B cell (primary cell): ENCODE measurements around the gene CALML4.

Experiments used
- EZH2 ChIP-seq: IDR thresholded peaks from 2 replicates; pipeline ENCODE4 v1.6.1; 2012; ENCODE audit warnings: borderline replicate concordance, low read depth, mild to moderate bottlenecking, moderate library complexity, low read length; ENCODE audit not compliant: insufficient read depth, poor library complexity, severe bottlenecking
- TF ChIP-seq, protein P1 (sequence below): fragments of 200-600 bp; IDR thresholded peaks from one replicate; pipeline ENCODE4 v1.8.0; 2022; ENCODE audit warnings: antibody characterized with exemption, mild to moderate bottlenecking

DNA sequence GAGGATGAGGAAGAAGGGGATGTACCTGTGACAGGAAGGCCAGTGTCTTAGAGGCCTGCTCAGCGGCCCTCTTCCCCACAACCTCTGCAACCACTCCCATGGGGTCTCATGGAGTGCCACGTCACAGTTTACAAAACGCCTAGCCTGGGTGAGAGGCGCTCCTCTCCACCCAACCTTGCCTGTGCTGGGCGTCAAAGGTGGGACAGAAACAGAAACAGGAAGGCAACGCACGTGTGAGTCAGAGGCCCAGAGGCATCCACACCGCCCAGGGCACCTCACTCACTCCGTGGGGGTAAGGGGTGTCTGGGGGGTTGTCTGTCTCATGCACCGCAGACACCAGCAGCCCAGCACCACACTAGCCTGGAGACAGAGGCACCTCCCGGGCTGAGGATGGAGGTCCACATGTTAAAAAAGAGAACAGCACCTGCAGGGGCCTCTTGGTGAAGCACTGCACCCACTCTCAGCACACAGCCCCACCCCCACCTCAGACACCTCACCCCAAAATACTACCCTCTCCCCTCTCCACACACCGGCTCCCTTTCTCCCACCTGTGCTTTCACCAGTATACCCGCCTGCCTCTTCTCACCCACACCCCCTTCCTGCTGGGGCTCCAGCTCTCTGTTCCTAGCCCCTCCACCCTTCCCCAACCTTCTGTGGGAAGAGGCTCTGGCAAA, 4.7 kb upstream of the CALML4 start:
- TF ChIP-seq, protein P1, sequence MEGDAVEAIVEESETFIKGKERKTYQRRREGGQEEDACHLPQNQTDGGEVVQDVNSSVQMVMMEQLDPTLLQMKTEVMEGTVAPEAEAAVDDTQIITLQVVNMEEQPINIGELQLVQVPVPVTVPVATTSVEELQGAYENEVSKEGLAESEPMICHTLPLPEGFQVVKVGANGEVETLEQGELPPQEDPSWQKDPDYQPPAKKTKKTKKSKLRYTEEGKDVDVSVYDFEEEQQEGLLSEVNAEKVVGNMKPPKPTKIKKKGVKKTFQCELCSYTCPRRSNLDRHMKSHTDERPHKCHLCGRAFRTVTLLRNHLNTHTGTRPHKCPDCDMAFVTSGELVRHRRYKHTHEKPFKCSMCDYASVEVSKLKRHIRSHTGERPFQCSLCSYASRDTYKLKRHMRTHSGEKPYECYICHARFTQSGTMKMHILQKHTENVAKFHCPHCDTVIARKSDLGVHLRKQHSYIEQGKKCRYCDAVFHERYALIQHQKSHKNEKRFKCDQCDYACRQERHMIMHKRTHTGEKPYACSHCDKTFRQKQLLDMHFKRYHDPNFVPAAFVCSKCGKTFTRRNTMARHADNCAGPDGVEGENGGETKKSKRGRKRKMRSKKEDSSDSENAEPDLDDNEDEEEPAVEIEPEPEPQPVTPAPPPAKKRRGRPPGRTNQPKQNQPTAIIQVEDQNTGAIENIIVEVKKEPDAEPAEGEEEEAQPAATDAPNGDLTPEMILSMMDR: no peak
- TF ChIP-seq EZH2: no peak
